Ramos (cell line): Measurements from ENCODE around the gene PRKAR2B.
"Not testable (repeated sequence)": the region's sequence is repeated elsewhere in the genome, so short reads cannot be mapped to it uniquely, and the experiment has no call there.

Source experiments
- in situ Hi-C: fragments of 300-500 bp; cut with MboI; formaldehyde crosslinking; loops from one replicate; pipeline ENCODE4 v1.14.3; 2022; ENCODE audit warnings: low sequenced_read_pairs; ENCODE audit not compliant: unreplicated experiment

The PRKAR2B gene

DNA sequence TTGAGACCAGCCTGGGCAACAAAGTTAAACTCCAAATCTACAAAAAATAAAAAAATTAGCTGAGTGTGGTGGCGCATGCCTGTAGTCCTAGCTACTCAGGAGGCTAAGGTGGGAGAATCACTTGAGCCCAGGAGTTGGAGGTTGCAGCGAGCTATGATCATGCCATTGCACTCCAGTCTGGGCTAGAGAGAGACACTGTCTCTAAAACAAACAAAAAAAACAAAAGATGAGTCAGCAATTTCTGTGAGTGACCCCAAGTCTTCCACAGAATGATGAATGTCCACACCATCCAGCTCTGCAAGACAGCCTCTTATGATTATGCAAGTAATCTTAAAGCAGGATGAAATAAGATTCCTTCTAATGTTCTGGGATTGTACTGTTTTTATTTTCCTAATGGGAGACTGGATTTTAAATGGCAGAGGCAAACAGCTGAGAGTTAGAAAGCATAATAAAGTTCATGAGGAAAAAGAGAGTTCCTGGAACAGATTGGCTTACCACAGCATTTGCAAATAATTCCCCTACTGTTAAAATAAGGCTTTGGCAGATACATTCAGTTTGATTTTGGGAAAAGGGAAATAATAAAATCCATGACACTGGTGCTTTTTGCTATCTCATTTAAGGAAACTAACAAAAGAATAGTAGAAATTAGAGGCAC, 18.9 kb upstream of the PRKAR2B start:
- in situ Hi-C loops = no loop called here

DNA sequence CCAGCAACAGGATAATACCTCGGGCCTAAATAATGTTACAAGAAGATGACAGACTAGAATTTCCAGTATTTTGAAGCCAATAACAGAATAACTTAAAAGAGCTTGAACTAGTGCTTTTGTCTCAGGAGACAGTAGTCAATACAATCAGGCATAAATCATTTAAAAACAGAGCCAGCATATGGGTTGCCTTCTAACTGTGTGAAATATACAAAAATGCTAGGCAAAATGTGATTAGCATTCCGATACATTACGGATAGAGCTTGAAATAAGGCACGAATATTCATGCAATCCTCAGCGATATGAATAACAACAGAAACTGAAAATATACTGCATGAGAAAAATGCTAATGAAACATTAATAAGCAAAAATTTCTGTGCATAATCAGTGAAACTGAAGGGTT, 18.3 kb upstream of the PRKAR2B start:
- in situ Hi-C loops = no loop called here

DNA sequence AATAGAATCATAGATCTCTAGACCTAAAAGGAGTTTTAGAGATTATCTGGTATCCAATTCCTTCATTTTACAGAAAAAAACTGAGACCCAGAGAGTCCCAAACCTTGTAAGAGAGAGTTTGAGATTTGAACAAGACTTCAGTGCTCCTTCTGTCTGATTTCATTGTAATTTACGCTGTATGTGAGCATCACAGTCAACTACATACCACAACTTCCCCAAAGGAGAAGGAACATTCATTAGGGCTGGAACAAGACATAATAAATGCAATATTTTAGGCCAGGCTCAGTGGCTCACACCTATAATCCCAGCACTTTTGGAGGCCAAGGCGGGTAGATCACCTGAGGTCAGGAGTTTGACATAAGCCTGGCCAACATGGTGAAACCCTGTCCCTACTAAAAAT, 17.3 kb upstream of the PRKAR2B start:
- in situ Hi-C loops = no loop called here

DNA sequence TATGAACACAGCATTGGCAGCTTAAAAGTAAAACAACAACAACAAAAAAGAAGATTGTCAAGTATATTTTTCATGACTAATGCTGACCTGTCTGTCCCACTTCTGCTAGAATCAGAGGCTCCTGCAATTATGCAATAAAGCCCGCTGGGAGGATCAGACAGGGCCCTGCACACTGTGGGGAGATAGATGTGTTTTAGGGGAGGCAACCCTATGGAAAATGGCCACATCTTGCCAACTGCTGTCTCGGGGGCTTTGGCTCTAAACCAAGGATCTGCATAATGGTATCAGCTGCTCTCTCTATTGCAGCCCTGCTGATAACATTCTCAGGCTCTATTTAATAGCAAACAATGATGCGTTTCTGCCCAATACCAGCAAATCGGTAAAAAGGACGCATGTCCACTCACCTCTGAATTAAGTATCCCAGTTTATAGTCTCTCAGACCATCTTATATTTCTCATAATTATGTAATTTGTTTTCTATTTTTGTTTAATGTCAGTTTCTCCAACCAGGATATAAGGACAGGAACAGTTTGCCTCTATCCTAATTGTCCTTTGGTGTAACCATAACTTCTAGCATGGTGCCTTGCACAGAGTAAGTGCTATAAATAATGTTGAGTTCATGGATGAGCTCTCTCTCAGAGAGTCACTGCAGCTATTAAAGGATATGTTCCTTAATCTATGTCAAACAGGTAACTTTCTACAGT, 15.3 kb upstream of the PRKAR2B start:
- in situ Hi-C loops = no loop called here

DNA sequence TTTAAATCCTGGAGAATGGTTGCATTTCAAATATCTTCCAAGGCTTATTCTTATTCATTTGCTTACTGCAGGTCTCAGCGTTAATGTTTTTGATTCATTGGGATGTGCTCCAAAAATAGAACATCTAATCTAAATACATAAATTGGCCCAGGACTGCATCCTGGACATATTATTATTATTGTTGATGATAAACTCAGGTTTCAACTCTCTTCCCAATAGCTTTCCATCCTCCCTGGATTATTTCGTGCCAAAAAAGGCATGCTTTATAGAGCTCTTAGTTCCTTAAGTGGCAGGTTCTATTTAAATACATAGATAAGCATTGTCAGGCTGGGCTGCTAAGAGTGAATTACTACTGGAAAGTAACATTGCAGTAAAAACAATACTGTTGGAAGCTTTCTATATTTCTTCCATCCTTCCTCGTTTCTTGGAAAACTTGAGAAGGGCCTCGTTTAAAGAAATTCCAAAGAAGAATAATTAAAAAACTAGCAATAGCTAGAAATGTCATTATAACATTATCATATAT, 14.7 kb upstream of the PRKAR2B start:
- in situ Hi-C loops = no loop called here

DNA sequence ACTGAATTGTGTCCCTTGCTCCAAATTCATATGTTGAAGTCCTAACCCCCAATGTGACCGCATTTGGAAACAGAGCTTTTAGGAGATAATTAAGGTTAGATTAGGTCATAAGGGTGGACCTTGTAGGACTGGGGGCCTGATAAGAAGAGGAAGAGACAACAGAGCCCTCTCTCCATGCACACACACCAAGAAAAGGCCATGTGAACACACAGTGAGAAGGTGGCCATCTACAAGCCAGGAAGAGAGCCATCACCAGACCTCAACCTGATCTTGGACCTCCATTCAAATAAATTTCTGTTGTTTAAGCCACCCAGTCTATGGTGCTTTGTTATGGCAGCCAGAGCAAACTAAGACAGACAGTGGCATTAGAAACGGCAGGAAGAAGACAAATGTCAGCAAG, 12.5 kb upstream of the PRKAR2B start:
- in situ Hi-C loops = no loop called here

DNA sequence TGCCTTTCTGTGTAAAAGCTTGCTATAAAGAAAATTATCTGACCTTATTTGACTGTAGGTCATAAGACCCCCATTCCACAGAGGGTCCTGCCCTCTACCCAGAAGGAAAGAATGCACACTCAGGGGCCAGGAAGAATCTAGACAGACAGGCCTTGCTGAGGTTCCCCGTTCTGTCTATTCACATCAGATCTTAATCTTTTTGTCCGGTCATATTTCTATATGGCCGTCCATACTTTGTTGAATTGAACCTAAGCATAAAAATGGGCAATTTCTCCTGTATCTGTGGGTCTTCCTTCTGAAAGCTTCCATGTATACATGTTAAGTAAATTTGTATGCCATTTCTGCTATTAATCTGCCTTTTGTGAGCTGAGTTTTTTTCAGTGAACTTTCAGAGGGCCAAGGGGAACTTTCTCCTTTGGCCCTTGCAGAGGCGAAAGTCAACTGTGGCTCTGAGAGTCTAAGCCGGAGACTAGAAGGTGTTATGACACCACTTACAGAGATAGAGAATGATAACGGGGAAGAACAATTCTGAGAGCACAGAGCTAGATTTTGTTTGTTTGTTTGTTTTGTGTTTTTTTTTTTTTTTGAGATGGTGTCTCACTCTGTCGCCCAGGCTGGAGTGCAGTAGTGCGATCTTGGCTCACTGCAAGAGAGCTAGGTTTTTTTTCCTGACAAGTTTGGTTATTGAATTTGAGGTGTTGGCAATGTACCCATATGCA, 11.6 kb upstream of the PRKAR2B start:
- in situ Hi-C loops = no loop called here

DNA sequence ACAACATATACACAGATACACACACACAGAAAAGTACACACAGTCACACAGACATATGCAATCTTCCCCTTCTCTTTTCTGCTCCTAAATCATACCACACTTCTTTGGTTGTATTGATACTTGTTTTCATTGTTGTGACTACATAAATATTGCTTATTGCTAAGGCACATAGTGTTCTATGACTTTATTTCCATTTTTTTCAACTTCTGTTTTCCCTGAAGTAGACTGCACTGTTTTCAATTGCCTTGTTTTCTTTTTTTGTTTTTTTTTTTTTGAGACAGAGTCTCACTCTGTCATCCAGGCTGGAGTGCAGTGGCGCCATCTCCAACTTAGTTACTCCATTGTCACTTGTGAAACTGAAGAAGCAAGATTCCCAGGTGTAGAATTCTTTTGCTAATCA, 10.0 kb upstream of the PRKAR2B start:
- in situ Hi-C loops = no loop called here

DNA sequence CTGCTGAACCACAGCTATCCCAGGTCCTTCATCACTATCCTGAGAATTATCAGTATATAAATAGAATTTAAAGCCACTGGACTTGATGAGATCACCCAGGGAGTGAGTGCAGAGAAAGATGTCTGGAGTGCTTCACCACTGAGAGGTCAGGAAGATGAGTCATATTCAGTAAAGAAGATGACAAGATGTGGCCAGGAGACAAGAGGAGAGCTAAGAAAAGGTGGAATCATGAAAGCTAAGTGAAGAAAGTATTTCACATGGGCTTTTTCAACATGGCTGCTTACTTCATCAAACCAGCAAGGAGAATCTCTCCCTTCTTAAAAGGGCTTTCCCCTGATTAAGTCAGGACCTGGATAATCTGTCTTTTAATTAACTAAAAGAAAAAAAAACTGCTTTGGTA, 9.1 kb upstream of the PRKAR2B start:
- in situ Hi-C loops = no loop called here

DNA sequence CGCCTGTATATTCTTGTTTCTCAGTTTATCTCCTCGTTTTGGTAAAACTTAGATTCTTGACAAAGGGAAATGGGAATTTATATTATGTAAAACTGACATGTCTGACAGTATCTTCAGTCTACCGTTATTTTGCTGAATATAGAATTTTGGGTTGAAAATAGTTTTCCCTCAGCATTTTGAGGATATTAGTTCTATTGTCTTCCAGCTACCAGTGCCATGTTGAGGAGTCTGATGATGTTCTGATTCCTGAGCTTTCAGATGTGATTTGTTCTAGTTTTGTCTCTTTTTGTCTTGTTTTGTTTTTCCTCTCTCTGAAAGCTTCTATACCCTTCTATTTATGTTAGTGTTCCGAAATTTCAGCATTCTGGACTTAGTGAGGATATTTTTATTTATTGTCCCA, 8.0 kb upstream of the PRKAR2B start:
- in situ Hi-C loops = no loop called here

DNA sequence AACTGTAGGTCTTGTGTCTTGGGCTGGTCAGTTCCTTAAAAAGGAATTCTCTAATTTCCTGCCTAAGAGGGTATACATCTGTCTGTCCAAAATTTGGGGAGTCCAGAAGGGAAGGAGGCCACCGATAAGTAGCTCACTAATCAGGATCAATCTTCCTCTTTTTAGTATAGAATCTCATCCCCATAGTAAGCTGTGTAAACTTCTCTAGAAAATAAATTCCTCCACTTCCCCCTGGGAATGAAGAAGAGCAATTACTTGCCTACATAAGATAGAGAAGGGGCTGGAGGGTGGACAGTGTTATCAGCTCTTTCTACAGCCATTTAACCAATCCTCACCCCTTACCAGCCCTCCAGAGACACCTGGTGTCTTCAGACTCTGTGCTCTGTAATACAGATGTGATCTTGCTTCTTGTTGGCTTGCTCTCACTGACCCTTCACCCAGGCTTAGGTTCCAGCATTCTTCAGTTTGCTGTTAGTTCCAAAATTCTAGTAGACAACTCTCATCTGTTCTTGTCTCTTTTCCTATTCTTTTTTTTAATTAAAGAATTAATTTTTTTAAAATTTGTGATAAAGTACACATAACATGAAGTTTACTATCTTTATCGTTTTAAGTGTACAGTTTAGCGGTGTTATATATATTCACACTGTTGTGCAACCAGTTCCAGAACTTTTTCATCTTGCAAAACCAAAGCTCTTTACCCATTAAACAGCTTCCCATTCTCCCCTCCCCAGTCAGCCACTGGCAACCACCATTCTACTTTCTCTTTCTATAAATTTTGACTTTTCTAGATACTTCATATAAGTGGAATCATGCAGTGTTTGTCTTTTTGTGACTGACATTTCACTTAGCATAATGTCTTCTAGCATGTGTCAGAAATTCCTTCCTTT, 6.5 kb upstream of the PRKAR2B start:
- in situ Hi-C loops = no loop called here

DNA sequence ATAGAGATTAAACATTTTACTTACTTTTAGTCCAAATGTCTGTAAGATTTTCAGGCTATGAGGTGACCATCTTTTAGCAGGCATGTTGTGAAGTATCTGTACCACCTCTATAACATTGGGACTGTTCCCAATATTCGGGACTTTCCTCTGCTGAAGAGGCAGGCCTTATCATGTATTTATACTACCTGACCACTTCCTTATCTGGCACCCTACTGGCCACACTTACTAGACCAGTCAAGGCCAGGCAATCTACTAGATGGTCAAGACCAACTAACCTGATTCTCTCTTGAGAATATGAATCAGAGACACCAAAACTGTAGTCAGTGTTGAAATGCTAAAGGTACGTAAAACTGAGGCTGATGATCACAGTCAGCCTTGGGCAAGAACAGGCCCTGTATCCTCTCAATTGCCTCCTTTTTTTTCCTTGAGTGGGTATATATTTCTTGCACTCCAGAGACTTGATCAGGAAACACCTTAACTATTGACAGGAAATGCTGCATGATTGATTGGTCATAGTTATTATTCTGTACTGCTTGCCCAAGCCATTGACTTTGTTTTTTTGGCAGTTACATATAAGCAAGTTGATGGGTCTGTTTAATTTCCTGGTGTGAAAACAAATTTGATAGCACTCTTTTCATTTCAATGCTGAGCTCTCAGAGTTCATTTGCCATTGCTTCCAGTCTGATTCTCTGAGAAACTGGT, 5.2 kb upstream of the PRKAR2B start:
- in situ Hi-C loops = no loop called here

DNA sequence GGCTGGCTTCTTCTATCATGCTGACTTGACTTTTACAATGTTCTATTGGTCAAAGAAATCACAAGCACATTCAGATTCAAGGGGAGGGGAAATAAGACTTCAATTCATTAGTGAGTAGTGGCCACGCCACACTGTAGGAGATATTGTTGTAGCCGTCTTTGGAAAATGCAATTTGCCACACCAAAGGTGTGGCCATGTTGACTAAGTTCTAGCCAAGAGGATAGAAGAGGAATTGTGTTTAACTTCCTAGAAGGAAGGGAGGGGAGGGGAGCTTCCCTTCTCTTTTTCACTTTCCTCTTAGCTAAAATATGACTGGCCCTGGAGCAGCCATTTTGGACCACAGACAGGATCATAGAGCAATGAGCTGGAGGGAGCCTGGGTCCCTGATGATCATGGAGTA, 3.4 kb upstream of the PRKAR2B start:
- in situ Hi-C loops = no loop called here

DNA sequence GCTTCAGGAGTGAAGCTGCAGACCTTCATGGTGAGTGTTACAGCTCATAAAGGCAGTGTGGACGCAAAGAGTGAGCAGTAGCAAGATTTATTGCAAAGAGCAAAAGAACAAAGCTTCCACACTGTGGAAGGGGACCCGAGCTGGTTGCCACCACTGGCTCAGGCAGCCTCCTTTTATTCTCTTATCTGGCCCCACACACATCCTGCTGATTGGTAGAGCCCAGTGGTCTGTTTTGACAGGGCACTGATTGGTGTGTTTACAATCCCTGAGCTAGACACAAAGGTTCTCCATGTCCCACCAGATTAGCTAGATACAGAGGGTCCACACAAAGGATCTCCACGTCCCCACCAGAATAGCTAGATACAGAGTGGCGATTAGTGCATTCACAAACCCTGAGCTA, 2.7 kb upstream of the PRKAR2B start:
- in situ Hi-C loops = not testable (repeated sequence)

DNA sequence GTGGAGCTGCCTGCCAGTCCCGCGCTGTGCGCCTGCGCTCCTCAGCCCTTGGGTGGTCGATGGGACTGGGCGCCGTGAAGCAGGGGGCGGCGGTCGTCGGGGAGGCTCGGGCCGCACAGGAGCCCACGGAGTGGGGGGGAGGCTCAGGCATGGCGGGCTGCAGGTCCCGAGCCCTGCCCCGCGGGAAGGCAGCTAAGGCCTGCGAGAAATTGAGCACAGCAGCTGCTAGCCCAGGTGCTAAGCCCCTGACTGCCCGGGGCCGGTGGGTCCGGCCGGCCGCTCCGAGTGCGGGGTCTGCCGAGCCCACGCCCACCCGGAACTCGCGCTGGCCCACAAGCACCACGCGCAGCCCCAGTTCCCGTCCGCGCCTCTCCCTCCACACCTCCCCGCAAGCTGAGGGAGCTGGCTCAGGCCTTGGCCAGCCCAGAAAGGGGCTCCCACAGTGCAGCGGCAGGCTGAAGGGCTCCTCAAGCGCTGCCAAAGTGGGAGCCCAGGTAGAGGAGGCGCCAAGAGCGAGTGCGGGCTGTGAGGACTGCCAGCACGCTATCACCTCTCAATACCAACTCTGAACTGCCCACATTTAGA, 2.1 kb upstream of the PRKAR2B start:
- in situ Hi-C loops = not testable (repeated sequence)

DNA sequence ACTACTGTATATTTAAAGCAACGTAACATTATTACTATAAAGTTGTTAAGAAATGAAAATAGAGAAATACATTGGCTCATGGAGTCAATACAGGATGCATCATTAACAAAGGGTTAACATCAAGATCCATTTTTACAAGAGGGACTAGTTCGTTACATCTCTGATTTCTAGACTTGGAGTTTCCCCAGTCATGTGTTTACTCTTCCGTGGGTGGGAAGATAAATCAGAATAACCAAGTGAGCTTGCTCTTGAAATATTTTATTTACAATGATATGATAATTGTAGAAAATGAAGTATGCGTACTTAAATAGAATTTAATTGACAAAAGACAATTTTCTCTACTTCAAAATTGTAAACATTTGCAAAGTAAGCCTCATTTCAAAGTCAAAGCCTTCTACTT, 1.0 kb upstream of the PRKAR2B start:
- in situ Hi-C loops = no loop called here

DNA sequence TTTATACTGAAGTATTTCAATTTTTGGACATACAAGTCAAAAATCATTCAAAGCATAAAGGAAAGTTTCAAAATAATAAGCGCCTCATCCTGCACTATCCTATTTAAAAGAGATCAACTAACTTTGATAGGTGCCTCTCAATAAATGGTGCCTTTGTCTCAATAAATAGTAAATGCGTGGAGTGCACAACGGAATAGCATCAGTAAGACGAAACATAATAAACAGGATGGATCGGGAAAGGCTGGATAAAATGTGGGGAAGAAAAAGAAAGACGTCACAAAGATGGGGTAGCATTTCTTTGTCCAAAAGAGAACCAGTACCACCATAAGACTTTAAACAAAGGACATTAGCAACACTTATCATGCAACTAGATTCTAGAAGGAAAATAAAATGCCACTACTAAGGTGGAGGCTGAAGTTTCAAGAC, 571 bp upstream of the PRKAR2B start:
- in situ Hi-C loops = no loop called here

DNA sequence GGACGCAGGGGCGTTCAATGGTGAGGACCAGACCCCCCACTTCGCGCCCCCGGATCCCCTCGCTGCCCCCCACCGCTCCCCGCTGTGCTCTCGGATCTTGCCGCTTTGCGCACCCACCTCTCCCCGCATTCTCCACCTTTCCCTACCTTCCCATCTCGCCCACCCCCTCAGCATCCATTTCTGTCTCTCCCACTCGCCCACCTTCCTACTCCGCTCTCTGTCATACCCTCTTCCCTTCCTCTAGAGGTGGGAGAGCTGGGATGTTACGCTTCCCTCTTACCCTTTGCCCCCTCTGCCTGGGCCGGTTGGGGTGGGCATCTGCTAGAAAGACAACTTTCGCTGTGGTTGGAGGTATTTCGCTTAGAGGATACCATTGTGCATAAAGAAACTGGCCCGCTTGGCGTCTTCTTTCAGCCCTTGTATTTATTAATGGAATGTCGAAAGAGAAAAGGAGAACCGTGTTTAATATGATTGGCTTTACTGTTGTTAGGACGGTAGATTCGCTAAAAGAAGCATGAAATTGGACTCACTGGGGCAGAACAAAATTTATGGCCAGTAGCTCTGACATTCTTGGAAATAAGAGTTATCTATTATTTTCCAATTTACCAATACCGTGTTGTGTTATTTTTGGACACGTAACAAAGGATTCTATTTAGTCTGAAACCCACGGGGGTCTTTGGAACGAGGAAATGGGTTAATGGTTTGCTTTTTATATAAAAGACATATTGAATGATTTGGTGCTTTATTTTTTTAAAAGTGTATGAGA, 873 bp downstream of the PRKAR2B start:
- in situ Hi-C loops = loop anchor here (5.0 kb wide), 1 partner anchor 102 kb away; no protein-coding TSS in a partner anchor

DNA sequence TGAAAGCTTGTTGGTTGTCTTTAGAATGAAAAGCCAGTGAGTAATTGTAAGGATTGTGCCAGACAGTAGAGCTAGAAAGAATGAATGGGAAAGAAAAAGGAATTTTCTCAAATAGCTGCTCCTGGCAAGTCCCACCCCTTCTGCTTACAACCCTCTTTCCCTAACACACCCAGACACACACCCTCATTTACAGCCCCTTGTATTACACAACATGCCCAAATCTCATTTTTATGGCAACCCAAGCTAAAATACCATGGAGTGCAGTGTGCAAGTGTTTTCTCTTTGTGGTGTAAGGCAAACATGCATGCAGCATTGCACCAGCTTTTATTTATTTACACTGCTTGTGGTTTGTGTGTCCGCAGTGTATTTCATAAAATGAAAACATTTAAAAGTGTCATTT, 1.5 kb downstream of the PRKAR2B start:
- in situ Hi-C loops = loop anchor here (5.0 kb wide), 1 partner anchor 101 kb away; no protein-coding TSS in a partner anchor
